HG02588 (cell line): ENCODE measurements around the gene PMVK.
A peak's percentile ranks its signal among the peaks of the same experiment; 100 is the strongest.

Source experiments
- ATAC-seq: cut with Tn5 transposase; IDR thresholded peaks from one replicate; pipeline ENCODE4 v1.9.1; 2021; ENCODE audit warnings: mild to moderate bottlenecking, moderate library complexity; ENCODE audit not compliant: unreplicated experiment

The PMVK gene

DNA sequence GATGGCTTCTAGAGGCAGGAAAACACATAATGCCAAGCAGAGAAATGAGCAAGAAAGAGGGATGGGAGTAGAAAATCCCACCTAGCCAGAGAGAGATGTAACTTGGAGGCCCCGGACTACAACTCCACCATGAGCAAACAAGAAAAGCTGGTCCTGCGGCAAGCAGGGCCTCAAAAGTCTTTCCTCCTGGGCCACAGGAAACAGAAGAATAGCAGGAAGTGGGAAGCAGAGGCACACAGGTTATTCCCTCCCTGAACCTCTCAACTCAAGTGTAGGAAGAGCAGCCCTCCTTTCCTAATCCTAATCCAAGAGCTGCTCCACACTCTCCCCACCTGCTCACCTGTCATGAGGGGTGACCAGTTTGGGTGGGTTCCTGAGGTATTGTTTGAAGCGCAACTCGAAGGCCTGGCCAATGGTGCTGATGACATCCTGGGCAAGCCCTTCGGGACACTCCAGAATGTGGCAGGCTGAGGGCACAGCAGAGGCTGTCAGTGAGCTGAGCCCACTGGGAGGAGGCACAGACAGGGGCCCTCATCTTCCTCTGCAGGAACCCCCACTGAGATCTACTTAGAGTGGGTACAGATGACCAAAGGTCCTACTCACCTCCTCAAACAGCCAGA, 30.9 kb upstream of the PMVK start:
- no peak for ATAC-seq

DNA sequence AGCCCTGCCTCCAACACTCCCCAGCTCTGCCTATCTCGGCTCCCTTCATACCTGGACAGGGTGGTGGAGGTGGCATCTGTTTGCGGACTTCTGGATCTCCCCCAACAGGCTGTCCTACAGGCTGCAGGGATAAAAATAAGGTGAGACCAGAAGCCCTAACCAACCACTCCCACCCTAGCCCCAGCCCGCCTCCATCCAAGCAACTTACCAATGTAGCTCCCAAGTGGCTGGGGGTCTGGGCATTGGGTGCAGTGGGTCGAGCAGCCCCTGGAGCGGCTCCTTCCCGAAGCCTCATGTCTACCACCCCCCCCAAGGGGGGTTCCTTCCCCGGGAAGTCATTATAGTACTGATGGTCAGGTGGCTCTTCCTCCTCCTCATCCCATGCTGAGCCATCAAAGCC, 29.6 kb upstream of the PMVK start:
- ATAC-seq, result no peak

DNA sequence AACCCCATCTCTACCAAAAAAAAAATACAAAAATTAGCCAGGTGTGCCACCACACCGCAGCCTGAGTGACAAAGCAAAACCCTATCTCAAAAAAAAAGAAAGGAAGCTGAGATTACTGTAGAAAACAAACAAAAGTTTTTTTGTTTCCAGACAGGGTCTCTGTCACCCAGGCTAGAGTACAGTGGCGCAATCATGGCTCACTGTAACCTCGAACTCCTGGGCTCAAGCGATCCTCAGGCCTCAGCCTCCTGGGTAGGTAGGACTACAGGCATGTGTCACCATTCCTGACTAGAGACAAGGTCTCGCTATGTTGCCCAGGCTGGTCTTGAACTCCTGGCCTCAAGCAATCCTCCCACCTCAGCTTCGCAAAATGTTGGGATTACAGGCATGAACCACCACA, 27.8 kb upstream of the PMVK start:
- ATAC-seq, result no peak

DNA sequence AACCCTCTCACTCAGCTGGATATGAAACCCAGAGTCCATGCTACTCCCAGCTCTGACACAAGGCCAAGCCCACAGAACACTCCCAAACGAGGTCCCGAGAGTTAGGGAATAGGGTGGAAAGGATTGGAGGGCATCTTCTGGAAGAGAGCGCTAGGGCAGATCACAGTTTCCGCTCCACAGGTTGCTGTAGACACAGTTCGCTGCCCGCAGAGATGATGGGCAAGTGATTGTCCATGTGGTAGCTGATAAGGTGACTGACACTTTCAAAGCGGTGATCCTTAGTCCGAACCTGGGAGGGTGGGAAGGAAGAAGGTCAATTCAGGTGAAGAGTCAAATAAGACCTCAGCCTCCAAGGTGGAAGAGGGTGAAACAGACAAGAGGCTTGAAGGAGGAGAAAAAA, 27.1 kb upstream of the PMVK start:
- ATAC-seq, result no peak

DNA sequence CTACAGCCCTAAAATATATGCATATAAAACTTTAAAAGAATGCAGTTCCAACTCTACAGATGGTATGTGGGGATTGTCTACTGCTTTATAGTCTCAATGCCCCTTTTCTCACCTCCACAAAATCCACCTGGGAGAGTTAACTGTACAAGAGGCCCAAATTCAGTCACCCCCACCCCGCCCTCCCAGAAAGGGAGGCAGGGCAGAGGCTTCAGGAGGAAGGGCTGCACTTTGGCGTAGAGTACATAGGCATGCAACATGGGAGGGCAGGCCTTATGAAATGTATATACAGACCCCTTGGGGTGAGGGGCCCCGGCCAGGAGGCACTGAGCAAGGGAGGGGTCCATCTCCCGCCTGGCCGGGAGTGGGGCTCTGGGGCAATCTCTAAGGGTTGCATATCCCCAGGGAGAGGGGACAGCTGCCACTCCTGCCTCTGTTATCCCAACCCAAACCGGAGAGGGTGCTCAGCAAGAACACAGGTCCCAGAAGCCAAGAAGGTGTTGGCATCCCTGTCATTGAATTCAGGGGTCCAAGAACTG, 26.3 kb upstream of the PMVK start:
- no peak for ATAC-seq

DNA sequence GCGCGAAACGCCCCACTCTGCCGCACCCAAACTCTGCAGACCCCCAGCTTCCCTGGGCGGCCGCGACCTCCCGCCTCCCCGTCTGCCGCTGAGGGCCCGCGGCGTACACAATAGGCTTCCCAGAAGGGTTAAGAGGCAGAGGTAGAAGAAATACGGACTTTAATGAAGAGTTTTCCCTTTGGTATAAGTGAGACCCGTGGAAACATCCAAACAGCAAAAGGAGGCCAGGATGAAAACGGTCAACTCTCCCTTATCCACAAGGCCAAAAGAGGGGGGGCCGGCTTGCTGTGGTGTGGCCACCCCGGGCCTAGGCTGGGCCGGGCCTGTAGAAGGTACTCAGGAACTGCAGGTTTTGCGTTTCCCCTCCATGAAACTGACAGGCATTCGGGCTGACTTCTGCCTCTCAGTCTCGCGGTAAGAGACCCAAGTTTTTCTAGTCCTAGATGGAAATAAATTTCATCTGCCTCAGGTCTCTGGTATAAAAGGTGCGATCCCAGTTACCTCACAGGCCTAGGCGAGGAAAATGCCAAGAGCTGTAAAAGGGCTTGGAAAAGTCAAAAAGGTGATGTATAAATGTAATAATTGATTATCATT, 25.7 kb upstream of the PMVK start:
- ATAC-seq, result no peak

DNA sequence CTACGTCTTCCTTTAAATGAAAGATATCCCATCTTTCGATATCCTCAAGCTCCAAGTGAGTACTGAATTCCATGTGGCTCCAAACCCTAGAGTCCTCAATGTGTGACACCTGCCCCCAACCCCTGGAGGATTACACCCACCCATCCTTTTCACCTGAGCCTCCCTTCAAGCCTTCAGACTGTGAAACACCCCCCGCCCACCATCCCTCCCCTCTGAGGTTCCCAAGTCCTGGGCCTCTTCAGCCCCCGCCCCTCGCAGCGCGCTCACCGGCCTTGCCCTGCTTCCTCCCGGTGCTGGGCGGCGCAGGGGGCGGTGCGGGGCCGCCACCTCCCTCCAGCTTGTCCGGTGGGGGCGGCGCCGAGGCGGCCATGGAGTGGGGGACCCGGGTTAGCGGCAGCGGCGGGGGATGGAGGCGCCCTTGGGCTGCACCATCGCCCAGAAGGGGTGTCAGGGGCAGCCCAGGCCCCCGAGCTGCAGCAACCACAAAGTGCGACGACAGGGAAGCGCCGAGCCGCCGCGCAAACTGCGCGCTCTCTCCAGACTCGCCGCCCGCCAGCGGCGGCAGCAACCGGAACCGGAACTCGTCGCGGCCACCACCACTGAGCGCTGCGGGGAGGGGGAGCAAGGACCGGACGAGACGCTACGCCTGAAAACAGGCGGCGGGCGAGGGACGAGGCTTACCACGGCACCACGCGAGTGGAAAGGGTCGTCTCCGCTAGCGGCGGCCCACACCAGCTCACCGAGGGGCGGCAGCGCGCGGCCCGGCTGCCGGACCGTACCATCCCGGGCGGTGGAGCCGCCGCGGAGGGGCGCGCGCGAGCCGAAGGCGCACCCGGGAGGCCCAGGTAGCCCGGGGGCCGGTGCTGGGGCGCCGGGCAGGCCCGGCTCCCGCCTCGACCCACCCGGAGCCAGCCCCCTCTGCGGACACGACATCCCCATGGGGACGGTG, 25.0 kb upstream of the PMVK start, which contains the start of gene PYGO2:
Gene PYGO2, minus strand, starts transcription at position 576 of the 949 bp plus-strand sequence. Its CDS starts 206 bp downstream, at position 370.
- ATAC-seq, result peak; percentile 75

DNA sequence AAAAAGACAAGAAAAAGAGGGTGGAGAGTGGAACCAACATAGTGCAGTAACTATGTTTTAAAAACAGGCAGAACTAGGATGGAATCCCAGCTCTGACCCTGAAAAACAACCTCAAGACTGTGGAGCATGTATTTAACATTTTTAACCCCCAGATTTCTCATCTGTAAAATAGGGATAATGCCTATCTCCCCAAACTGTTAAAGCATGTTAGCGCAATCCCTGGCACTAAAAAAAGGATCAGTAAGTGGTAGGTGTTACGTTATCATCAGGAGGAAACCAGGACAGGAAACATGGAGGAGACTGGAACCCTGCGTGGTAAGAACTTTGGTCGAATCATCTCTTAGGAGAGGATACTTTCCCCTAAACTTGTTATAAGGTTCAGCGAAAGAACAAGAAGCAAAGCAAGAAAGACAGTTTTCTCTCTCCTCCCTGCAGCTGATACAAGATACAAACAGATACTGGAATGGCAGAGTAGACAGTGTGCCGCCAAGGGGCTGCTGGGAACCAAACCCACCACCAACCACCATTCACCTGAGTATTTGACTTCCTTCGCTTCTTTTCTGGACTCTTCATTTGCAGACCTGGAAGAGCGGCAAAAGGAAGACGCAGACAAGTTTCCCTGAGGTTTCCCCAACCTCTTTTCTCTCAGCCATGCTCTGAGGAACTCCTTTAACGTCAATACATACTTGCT, 24.1 kb upstream of the PMVK start:
- no peak for ATAC-seq

DNA sequence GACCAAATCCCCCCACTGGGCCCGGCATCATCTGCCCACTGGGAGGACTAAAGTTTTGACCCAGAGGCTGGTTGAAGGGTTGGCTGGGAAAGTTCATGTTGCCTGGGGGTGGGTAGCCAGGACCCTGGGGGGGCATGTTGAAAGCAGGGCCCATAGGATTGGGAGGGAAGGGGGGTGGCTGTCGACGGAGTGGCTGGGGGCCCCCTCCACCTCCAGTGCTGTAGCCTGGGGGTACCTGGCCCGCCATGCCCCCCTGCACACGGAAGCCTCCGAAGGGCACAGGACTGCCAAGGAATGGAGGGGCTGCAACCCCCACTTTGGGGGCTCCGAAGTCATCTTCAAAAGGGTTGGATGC, 22.9 kb upstream of the PMVK start:
- ATAC-seq, result no peak

DNA sequence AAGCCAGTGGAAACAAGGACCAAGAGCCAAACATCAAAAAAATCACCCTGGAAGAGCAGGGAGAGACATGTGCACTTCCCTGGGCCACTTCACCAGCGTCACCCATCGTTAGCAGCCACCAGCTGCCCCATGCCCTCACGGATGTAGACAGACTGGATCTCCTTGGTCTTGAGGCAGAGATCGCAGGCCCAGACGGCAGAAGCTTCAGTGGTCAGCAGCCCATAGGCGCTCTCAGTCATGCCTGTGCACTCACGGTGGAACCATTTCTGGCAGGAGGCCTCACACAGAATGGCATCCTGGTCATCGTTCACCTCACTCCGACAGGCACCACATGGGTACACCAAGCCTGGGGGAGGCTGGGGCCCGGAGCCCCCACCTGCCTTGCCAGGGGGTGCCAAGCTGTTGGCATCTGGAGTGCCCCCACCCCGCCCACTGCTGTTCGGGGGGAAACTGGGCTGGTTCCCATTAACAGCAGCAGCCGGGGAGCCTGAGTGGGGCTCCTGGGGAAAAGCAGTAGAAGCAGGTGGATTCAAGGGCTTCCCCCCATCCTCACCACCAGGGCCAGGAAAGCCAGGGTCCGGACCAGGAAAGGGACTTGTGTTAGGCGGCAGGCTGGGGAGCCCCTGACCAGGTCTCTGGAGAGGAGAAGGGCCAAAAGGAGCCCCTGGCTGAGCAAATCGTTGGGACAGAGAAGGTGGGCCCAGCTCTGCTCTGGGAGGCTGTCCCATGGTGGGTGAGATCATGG, 22.3 kb upstream of the PMVK start:
- no peak for ATAC-seq

DNA sequence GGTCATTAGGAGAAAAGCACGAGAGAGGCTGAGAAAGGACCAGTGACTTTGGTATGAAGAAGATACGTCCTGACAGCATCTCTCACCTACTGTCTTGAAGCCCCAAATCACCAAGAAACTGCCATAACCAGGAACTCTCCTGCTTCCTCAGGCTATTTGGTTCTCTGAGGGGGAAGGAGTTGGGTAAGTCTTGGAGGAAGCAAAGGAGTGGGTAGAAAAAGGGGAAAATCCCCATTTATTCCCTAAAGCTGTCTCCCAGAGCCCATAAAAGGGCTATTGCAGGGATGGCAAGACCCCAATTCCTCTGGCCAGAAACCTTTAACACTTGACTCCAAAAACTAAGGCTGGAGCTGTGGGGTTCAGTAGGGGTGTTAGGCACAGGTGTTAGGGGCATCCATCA, 21.5 kb upstream of the PMVK start:
- no peak for ATAC-seq

DNA sequence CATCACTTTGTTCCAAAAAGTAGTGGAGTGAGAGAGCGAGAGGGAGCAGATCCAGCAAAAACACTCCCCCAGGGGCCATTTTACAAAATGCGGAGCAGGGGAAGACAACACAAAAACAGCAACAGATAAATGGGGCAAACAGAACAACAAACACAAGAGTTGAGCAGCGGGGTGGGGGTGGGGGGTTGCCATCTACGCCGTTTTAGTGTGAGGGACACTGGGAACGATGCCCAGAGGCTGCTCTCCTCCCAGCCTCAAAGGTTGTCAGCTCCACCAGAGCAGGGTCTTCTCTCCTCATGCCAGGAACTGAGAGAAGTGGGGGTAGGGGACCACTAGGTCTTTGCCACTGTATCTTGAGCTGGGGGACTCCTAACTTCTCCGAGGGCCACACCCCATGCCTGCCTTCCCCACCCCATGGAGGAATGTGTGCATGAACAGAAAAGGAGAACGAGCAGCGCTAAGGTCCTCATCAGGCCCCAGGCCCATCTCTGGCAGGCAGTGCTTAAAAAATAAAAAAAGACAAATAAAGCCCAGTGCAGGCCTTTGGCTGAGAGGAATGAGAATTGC, 20.7 kb upstream of the PMVK start:
- no peak for ATAC-seq

DNA sequence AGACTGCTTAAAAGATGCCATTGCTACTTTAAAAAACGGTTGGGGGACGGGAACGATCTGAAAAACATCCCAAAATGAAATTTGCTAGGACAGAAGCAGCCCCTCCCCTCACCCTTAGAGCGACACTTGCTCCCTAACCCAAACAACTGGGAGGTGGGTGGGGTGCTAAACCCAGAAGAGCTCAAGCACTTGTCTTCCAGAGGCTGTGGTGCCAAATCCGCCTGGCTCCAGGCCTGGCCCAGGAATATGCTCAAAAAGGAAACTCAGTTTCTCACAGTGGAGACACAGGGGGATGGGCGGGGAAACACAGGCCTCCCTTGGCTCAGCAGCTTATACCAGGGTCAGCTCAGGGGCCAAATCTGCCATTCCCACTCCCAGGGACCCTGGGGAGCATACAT, 20.0 kb upstream of the PMVK start:
- ATAC-seq, result no peak

DNA sequence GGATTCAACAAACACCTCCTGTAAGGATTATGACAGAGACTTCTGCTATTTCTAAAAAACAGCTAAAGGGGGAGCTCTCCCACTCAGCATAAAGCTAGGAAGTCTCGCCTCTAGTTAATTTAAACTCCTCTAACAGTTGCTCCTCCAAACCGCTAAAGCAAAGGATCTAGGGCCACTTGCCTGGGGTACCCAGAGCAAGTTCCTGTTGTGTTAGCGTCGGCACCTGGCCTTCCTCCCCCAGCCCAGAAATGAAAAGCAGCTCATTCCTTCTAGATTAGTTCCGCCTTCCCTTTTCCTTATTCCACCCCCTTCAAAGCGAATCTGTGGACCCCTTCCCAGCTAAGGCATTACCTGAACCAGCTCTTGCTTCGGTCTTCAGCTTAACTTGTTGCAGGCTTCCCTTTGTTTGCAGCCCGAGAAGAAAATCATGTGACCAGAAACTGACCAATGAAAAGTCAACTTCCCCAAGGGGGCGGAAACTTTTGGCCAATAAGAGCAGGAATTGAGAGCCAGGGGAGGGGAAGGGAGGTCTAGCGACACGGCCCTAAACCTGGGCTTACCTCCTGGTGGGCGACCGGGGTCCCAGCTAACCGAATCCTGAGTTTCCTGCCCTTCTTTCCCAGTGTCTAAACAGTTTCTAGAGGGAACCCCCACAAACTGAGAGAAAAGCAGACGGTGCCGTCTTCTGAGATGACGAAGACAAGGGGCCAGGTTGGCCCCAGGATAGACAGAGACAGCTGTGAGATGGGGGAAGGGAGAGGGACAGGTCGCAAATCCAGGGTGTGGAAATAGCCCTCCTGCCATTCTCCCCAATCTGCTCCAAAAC, 19.4 kb upstream of the PMVK start, which contains the start of gene PBXIP1:
Gene PBXIP1, minus strand, starts transcription at position 382 of the 826 bp plus-strand sequence. CDS start 2,378 bp downstream, outside the sequence.
- ATAC-seq, result peak; percentile 59

DNA sequence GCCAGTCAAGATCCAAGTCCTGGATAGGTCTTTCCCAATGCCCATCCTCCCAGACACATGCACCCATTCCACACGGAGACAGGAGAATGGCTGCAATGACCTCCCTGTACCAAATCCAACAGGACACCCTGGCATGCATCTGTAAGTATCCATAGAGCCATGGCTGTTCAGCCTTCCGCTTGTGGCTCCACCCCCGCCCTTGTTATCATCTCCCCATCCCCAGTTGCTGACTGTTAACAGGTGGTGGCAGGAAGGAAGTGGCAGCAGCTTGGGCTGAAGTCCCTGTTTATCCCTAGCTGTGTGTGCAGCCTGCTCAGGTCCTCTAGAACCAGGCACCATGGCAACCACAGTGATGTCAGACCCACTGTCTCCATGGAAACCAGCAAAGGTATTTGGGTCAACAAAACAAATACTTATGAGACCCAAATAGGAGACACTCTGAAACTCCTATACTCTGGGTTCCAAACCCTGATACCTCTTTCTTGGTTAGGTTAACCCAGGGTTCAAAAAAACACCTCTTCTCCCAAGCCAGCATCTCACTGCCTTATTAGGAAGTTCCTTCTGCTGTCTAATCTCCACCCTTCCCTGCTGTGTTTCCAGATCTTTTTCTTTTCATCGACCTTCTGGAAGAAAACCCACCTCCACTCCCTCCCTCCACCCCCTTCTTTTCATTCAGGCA, 18.7 kb upstream of the PMVK start:
- ATAC-seq, result no peak

DNA sequence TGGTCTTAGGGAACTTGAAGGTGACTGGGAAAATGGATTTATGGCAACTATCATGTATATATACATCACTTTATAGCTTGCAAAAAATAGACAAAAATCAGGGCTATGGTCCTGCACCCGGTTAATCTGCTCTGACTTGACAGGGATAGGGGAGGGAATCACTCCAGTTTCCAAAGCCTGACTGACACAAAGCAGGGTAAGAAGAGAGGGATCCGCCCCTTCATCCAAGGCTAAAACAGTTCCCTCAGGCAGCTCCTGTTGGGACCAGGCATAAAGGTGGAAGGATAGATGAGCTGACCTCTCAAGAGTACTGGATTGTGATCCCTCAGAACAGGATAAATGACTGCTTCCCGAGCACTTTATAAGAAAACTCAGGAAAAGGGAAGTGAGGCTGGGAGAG, 18.0 kb upstream of the PMVK start:
- ATAC-seq, result no peak

DNA sequence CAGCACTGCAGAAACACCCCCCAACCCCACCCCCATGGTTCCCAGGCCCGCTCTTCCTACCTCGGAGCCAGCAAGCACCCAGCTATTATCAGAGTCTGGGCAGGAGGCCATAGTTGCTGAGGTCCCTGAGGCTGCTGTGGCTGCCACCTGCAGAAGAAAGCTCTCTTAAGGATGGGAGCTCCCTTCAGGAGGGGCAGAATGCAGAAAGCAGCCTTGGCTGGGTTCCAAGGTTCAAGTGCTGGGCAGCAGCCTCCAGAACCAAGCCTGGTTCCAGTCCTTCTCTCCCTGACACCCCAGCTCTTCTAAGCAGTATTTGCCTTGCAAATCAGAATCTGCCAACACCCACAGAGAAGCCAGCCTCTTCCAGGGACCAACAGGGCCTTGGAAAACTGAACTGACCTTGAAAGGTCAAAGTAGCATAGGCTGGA, 17.1 kb upstream of the PMVK start:
- ATAC-seq, result no peak

DNA sequence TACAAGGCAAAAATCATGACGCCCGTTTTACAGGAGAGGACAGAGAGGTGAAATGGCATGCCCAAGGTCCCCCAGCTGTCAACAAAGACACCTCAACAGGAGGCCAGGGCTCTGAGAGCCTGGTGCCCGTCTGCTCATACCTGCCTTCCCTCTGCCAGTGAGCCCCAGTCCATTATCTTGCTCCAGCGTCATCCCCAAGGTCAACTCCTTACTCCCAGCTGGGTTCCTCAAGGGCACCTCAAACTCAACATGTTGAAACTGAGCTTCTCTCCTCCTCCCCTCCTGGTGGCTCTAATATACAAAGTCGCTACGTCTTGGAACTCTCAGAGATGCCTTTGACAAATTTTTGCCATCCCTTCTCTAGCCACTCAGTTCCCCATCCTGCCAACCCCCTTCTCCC, 16.1 kb upstream of the PMVK start:
- no peak for ATAC-seq
